C4-2B (cell line): ENCODE measurements around the gene STARD13.

ENCODE experiments used
- ZFX ChIP-seq: fragments of 450-650 bp; IDR thresholded peaks from 2 replicates; pipeline ENCODE4 v1.6.1; 2017
- TF ChIP-seq, protein P1 (sequence below): fragments of 450-650 bp; conservative IDR thresholded peaks from 2 replicates; pipeline ENCODE4 v1.5.1; 2017; ENCODE audit warnings: mild to moderate bottlenecking

DNA sequence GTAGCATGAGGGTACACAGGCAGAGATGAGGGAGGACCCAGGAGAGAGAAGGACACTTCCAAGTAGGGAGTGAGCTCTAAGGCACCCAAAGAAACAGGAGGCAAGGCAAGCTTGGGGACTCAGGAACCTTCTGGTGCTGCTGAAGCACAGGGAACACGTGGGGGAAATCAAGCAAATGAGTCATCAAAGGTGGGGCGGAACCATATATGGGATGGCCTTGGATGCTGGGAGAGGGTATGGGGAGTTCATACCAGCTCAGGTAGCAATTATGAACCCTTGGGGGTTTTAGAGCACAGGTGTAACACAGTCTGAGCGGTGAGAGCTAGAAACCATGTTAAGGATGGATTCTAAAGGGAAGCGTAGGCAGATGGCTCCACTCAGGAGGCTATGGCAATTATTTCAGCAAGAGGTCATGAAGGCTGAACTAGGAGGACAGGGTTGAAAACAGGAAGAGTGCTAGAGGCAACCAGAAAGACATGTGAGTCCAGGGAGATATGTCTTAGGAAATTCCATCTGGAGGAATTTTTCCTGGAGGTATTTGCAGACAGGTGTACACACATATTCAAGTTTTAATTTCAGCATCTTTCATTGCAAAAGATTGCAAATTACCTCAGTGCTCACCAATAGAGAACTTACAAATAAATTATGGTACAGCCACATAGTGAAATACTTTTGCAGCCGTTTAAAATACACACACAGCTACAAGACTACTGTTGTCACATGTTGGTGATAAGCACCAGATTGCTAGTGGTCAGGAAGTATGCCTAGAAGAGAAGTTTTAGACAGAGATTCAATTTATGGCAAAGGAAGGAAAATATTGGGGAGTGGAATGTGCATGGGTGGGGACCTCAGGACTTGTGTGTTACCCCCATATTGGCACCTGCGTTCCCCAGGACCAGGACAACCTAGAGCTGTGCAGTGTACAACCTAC, 77.0 kb downstream of the STARD13 start:
- TF ChIP-seq, protein P1, sequence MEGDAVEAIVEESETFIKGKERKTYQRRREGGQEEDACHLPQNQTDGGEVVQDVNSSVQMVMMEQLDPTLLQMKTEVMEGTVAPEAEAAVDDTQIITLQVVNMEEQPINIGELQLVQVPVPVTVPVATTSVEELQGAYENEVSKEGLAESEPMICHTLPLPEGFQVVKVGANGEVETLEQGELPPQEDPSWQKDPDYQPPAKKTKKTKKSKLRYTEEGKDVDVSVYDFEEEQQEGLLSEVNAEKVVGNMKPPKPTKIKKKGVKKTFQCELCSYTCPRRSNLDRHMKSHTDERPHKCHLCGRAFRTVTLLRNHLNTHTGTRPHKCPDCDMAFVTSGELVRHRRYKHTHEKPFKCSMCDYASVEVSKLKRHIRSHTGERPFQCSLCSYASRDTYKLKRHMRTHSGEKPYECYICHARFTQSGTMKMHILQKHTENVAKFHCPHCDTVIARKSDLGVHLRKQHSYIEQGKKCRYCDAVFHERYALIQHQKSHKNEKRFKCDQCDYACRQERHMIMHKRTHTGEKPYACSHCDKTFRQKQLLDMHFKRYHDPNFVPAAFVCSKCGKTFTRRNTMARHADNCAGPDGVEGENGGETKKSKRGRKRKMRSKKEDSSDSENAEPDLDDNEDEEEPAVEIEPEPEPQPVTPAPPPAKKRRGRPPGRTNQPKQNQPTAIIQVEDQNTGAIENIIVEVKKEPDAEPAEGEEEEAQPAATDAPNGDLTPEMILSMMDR: no peak
- TF ChIP-seq ZFX: no peak
